Stimulated activated CD8-positive, alpha-beta memory T cell treated with anti-CD3 and anti-CD28 coated beads, Interleukin-15, amount 100 ng/mL, for 1 hour (primary cell): ENCODE data around the gene ANKRD31.
A peak's percentile ranks its signal among the peaks of the same experiment; 100 is the strongest.

Experiments used
- DNase-seq: peaks from one replicate; pipeline ENCODE4 v3.0.0-alpha.2; 2020; ENCODE audit warnings: low read depth

The ANKRD31 gene

DNA sequence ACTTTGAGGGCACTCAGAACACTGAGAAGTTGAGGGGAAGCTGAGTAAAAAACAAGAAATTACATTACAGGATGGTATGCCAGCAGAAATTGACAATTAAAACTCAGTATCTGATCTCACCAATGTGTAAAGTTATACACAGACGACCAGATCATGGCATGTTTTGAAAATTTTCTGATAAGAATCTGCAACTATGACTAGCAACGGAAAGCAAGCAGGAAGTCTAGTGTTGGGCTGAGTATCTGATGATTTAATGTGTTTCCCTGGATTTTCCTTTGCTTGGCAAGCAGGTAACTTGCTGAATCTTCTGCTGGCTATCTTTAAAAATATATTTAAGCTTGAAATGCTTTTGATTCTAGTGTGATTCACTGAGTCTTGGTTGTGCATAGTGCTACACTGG lies 179.1 kb downstream of the ANKRD31 start:
- DNase-seq = no peak

DNA sequence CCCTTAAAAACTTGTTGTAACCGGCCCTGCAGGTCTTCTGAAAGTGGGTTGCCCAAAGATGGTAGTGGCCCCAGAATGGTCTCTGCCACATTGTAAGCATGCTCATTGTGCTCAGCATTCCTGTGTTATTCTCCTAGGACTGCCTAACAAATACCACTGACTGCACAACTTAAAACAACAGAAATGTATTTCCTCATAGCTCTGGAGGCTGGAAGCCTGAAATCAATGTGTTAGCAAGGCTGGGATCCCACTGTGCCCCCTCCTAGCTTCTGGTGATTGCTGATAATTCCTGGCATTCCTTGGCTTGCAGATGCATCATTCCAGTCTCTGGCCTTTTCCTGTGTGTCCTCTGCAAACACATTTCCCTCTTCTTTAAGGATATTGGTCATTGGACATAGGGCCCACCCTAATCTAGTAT lies 180.9 kb downstream of the ANKRD31 start:
- no peak for DNase-seq

DNA sequence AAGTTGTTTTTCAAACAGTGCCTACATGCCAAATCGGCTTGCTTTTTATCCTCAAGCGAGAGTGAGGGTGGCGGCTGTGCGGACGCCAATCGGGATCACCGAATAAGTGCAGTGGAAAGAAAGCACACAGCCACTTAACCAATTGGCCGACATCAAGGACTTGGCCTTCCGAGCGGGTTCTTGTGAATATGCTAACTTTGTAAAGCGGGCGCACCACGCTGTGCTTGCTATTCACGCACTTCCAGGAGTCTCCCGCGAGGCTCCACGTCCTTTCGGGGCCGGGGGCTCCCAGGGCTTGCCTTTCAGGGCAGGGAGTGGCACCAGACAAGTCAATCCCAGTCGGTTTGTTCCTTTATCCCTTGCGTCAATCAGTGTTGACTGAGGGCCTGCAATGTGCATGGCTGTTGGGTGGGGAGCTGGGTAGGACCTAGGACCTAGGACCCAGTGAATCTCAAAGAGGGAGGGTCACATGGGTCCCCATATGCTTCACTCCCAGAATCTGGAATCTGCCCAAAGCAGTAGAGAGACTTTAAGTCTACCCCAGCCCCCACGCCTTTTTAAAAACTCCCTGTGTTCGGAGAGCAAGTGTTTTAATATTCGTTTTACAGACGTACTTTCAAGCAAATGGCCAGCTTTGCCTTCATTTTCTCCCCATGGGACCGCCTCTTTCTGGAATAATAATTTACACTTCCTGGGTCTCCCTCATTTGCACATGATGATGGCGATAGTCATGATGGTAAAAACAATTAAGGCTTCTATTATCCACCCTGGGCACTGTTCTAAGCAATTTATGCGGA lies 182.3 kb downstream of the ANKRD31 start:
- DNase-seq = no peak

DNA sequence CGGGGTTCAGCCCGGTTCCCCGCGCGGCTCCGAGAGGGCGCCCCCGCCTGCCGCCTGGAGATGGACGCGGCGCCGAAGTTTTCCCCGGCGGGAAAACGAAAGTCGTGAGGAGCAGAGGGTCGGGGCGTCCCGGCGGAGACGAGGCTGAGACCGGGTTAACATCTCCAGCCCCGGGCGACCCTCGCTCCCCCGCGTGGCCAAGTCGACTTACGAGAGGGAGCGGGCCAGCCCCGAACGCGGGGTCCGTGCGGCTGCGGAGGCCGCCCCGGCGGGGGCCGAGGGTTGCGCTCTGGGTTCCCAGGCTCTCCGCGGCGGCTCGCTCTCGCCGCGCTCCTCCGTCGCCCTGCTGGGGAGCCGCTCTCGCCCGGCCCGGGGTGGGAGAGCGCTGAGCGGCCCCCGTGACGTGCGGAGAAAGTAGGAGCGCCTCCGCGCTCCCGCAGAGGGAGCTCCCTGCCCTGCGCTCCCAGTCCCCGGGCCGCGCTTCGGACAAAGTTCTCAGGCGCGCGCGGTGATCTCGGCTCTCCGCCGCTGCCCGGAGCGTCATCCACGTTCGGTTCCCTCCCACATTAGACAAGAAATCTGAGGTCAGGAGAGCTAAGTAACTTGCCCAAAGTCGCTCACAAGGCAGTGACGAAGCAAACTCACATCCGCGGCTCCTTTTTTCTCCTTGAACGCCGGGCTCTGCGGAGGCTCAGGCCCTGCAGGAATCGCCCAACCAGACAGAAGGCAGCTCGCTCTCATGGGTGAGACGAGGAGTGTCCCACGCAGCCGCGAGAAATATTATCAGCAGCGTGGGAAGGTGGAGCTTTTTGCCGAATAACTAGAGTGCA lies 183.2 kb downstream of the ANKRD31 start:
- peak; percentile 7 for DNase-seq

DNA sequence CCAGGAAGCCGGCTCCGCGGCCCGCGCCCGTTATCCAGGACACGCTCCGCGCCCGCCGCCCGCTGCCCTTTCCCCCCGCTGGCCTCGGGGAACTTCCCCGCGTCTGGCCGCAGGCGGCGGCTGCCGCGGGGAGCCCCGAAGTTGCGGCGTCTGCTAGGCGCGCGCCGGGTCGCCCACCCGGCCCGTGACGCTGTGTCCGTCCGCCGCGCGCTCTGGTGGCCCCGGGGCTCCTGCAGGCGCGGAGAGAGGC lies 183.7 kb downstream of the ANKRD31 start:
- no peak for DNase-seq

GRCh38 chr5:75052192-75053053 lies 184.3 kb downstream of the ANKRD31 start, which contains the start of gene GCNT4:
Gene GCNT4, minus strand, starts transcription at chr5:75052558. Its CDS starts 22,521 bp downstream, at chr5:75030037.
- peak; percentile 12 for DNase-seq

DNA sequence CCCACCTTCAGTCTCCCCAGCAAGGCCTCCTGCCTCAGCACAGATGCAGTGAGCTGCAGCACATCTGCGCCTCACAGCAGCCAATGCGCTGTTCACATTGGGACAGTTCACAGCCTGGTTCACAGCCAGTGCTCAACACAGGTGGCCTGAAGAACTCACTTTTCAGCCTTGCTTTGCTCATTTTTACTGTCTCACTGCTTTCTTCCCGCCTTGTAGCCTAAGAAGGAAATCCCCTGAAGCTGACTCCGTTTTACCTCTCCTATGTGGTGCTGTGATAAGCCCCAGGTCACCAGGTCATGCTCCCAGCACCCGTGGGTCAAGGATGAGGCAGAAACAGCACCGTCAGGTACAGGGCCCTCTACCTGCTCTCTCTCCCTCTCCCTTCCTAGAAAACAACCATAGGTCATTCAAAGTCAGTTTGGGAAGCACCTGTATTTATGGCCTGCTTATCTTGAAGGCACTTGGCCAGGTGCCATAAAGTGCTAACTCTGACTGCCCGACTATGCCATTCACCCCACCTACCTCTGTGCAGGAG lies 185.4 kb downstream of the ANKRD31 start:
- DNase-seq = peak; percentile 9

- peak; percentile 6 for DNase-seq
Measured at GRCh38 chr5:75050415-75050814, 186.3 kb downstream of the ANKRD31 start.

DNA sequence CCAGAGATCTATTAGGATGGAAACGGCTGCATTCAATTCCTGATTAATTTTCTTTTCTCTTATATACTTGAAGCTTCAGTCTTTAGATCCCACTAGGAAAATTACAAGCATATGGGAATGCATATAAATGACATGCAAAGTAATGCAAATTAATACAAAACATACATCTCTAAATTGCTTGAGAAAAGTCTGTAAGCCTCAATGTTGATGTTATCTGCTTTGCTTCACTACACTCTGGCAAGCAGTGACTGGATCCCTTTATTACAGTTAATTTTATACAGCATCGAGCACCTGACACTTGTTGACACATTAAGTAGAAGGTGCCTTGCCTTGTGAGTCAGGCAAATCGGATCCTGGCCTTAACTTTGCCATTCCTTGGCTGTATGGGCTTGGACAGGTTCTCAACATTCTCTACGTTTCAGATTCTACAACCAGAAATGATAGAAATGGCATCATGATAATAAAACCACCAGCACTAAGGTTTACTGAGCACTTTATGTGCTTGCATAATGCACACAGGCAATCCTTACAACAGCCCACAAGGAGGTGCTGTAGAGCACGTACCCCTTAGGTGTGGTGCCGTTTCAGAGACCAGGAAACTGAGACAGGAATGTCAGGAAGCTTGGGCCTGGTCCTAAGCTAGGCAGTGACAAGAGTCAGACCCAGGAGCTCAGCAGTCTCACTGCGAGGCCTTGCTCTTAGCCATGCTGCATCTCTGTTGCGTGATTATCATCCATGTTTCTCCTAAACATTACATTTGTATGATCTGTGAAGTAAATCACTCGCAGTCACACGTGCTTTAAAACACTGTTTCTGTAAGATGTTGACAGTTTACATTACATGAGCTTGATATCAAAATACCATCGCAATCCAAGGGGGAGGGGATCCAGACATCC lies 187.0 kb downstream of the ANKRD31 start:
- peak; percentile 44 for DNase-seq

GRCh38 chr5:75048457-75048953 lies 188.2 kb downstream of the ANKRD31 start:
- DNase-seq = no peak

- DNase-seq = no peak
Measured at GRCh38 chr5:75047356-75047755, 189.3 kb downstream of the ANKRD31 start.

- DNase-seq = no peak
Measured at GRCh38 chr5:75046366-75047142, 190.1 kb downstream of the ANKRD31 start.

DNA sequence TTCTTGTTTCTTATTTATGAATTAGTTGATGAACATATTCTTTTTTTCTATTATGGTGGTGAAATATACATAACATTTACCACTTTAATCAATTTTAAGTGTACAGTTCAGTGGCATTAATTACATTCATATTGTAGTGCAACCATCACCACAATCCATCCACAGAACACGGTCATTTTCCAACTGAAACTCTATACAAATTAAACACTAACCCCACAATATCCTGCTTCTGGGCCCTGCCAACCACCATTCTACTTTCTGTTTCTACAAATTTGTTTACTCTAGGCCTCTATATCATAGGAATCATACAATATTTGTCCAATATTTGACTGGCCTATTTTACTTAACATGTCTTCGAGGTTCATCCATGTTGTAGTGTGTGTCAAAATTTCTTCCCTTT lies 191.6 kb downstream of the ANKRD31 start:
- no peak for DNase-seq

DNA sequence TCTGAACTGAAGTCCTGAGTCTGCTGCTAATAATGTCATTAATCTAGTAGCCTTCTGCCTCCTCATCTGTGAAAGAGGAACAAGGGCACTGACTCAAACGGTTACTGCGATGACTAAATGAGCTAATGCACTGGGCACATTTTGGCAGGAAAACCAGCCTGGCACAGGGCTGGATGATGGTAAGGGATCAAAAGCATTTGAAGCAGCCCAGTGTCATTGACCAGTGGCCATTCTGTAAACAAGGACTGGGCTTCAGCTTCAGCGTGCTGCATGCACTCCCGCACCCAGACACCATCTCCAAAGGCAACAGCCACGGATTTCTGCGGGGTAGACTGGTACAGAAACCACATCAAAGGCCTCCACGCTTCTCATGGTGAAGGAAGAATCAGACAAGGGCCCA lies 192.3 kb downstream of the ANKRD31 start:
- DNase-seq = no peak

DNA sequence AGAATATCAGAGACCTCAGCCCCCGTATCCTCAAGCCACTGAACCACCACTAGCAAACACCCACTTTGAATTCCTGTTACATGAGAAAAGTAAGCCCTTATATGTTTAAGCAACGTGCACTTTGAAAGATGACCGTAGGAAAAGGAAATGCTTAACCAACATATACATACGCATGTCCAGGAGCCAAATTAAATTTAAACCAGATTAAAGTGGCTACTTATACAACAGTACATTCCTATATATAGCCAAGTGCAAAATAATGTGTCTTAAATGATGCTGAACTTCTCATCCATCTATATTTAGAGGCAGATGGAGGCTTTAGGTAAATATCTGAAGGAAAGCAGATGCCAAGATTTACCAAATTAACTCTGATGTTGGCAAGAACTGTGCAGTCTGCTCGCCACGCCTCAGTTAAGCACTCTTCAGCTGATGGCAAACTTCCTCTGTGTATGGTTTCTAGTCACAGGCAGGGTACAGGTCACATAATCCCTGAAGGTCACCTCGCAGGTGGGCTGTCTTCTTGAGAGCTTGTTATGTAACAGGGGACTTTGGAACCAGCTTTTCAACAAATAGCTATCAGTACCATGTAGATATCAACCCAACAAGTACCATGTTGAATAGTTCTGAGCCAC lies 192.9 kb downstream of the ANKRD31 start:
- no peak for DNase-seq

GRCh38 chr5:75042522-75042921 lies 194.2 kb downstream of the ANKRD31 start:
- DNase-seq = no peak

DNA sequence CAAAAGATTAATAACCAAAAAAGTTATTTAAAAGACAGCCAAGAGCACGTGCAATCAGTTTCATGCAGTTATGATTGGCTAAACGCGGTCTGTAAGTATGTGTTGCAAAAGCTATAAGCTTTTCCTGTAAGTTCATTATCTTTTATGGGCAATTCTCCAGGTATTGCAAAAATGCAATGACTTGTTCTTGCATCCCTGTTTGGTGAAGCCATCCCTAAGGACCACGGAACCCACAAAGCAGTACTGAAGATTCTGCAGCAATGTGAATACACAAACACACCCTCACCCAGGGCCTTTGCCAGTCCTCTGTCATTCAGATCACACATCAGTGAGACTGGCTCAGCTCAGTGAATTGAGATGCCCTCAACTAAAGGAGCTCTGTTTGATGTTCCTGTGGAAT lies 195.7 kb downstream of the ANKRD31 start:
- DNase-seq = no peak

DNA sequence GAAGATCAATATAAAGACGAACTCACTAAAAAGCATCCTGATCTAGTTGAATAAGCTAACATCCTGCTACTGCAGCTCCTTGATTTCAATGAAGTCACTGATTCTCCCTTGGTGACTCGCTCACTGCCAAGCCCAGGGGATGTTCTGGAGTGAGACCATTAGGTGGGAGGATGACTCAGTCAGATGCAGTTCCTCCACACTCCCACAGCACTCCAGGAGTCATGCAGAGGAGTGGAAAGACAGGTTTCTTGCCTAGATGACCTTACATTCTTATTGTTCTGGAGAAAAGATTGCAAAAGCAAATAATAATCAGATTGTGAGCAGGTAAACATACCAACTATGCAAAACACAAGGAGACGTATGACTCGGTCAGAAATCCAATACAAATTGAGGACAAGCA lies 199.6 kb downstream of the ANKRD31 start:
- DNase-seq = no peak

GRCh38 chr5:75034137-75034739 lies 202.4 kb downstream of the ANKRD31 start:
- no peak for DNase-seq
